Testis (tissue), 3 donors: ENCODE results near the gene PODXL2. TPM values are rescaled to one million over a fixed set of nuclear protein-coding genes. Genes with fewer than 3 reads are reported as not detected.

Source experiments
- DNase-seq: peaks from one replicate; pipeline ENCODE4 v3.0.0-alpha.2; 2019
- H3K27ac ChIP-seq, 2 donors: fragments of 200-600 bp; sonication (generic); one replicate each; pipeline ENCODE4 v1.5.1; 2019
- H3K27me3 ChIP-seq: fragments of 200-600 bp; sonication (generic); one replicate; pipeline ENCODE4 v1.5.1; 2019
- H3K36me3 ChIP-seq: fragments of 200-600 bp; sonication (generic); one replicate; pipeline ENCODE4 v1.5.1; 2017; ENCODE audit warnings: low read depth; ENCODE audit errors: missing control alignments
- H3K4me1 ChIP-seq: fragments of 200-600 bp; sonication (generic); one replicate; pipeline ENCODE4 v1.5.1; 2019
- H3K4me3 ChIP-seq, 2 donors: fragments of 200-600 bp; sonication (generic); one replicate each; pipeline ENCODE4 v1.5.1; 2017 to 2019
- H3K9me3 ChIP-seq: fragments of 200-600 bp; sonication (generic); one replicate; pipeline ENCODE4 v1.5.1; 2017
- CTCF ChIP-seq, 3 experiments: fragments of 450-650 bp in 2 of 3; fragments of 200-600 bp in 1 of 3; sonication (generic) in 1 of 3; IDR thresholded peaks; one replicate each; pipeline ENCODE4 v1.5.1; 2016 to 2019; ENCODE audit warnings: antibody characterized with exemption in 3 of 3, mild to moderate bottlenecking in 2 of 3, moderate library complexity in 1 of 3
- POLR2A ChIP-seq: fragments of 450-650 bp; IDR thresholded peaks from one replicate; pipeline ENCODE4 v1.6.1; 2017; ENCODE audit warnings: antibody characterized with exemption, mild to moderate bottlenecking, moderate library complexity
- WGBS, 2 donors: methylation state at CpG; one replicate each; pipeline ENCODE4 v1.1.5; 2018; 5-methylcytosine and 5-hydroxymethylcytosine counted together
- intact Hi-C: fragments of 100-400 bp; cut with DNase I; formaldehyde crosslinking; loops from one replicate; pipeline ENCODE4 v1.15.1; 2023; ENCODE audit warnings: low total_unique reads
- polyA plus RNA-seq: library from polyadenylated mRNA; stranded (reverse); fragments of 350-450 nt; fragmentation: Illumina TruSeq; extraction: RNeasy Lipid Tissue Mini Kit (QIAGEN cat#74804); gene quantifications from one replicate; pipeline ENCODE4 v1.2.3, GENCODE V29; 2014; ENCODE audit warnings: low read depth, low replicate concordance; ENCODE audit not compliant: insufficient read depth
- total RNA-seq, 2 donors: library from RNA; depleted of rRNA; stranded (reverse); fragments of >200 nt; gene quantifications; one replicate each; pipeline ENCODE4 v1.2.3, GENCODE V29; 2016

PODXL2 gene
- total and polyA plus RNA-seq, 3 donors from 2014 or later = 51.3 to 88.8 (median 71.9) TPM

DNA sequence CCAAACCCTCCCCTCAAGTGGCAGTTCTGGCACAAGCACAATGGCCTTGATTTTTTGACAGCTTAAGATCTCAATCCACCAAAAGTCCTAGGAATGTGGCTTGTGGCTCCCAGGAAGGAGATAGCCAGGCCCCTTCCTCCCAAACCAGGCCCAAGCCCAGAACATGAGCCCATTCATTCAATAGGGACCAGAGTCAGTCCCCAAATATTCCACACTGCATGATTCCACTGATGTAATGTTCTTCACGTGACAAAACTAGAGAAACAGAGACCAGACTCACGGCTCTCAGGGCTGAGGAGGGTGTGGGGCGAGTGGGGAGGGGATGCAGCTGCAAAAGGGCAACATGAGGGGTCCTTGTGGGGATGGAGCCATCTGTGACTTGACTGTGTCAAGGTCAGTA lies 69.3 kb downstream of the PODXL2 start:
- Histone ChIP-seq H3K27me3 (no peaks in the 10 kb centered on the region), H3K36me3 (no peaks in the 10 kb centered on the region), H3K4me3 (no peak overlapping the region), H3K9me3 (no peaks in the 10 kb centered on the region), H3K4me1 (peaks cover 42% of the 10 kb centered on the region), H3K27ac (peak overlapping the region; percentile 56 to 83)
- no peak for TF ChIP-seq POLR2A
- no peak for TF ChIP-seq CTCF (IDR thresholded peaks at IDR 0.05)
- DNase-seq = no peak
- intact Hi-C loops = no loop called here
- 58 to 70% methylated on average over 3 of the region's 3 CpGs for WGBS, 2 donors

DNA sequence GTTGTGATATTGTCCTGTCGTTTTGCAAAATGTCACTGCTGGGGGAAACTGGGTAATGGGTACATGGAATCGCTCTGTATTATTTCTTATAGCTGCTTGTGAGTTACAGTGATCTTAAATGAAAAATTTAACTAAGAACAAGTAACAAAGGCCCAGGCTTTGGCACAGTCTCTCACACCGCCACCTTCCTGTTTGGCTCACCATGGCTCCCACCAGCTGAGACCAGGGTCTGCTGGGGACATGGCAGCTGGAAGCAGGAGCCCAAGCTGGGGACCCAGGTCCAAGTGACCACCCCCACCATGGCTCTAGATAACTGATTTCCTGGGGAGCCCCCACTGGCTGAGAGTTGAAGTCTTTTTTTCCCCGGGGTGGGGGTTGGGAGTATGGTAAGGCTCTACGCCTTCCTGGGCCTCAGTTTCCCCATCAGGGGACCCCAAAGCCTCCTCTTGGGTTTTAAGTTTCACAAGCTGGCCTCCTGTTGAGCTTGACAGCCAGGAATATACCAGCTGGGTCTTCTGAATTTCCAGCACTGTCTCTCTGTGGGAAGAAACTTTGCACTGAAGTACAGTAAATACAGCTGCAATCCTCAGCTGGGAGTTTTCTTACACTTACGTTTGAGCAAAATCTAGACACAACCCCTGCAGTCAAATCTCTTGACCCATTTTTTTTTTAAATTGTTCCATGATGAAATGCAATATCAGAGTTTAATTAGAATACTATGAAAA lies 69.9 kb downstream of the PODXL2 start:
- Histone ChIP-seq H3K27me3 (no peaks in the 10 kb centered on the region), H3K9me3 (no peaks in the 10 kb centered on the region), H3K27ac (peak overlapping the region; percentile 56 to 83), H3K36me3 (no peaks in the 10 kb centered on the region), H3K4me3 (no peak overlapping the region), H3K4me1 (peaks cover 42% of the 10 kb centered on the region)
- DNase-seq = no peak
- WGBS, 2 donors = 72 to 74% methylated on average over 5 to 6 of the region's 6 CpGs
- TF ChIP-seq POLR2A = no peak
- intact Hi-C loops = no loop called here

DNA sequence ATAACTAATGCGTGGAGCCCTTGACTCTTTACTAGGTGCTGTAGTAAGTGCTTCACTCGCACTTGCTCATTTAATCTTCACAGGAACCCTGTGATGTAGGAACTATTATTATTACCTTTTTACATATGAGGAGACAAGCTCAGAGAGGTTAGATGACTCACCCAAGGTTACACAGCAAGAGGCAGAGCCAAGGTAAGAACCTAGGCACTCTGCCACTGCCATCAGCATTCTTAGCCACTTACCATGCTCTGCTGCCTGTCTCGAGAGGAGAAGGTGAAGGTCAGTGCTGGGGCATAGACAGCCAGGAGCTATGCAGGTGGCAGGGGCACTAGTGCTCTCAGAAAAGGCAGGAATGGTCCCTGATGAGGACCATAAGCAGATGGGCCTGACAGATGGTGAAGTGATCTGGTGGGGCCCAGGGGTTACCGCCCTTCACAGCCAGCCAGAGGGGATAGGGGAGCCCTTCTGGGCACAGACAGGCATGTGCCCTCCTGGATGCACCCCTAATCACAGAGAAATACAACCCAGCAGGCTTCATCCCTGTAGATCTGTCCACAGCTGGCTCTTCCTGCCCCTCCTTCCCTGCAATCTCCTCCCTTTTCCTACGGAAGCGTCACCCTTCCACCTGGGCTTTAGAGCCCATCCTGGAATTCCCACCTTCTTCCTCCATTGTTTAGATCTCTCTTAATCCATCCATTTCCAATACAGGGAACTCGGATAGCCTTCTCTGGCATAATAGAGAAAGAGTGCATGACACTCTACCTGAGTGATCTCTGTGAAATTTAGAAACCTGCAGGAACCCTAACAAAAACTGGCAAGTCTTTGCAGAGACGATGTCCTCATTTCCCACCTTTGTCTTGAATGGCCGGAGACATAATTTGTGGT lies 70.7 kb downstream of the PODXL2 start:
- H3K27me3 ChIP-seq = no peaks in the 10 kb centered on the region
- H3K9me3 ChIP-seq = no peaks in the 10 kb centered on the region
- intact Hi-C loops = no loop called here
- H3K4me1 ChIP-seq = peaks cover 42% of the 10 kb centered on the region
- no peaks in the 10 kb centered on the region for H3K36me3 ChIP-seq
- no peak for TF ChIP-seq POLR2A
- TF ChIP-seq CTCF (IDR thresholded peaks at IDR 0.05) = no peak
- H3K27ac ChIP-seq = no peak overlapping the region
- 76 to 84% methylated on average over 9 of the region's 9 CpGs for WGBS, 2 donors
- H3K4me3 ChIP-seq = no peak overlapping the region
- DNase-seq = no peak

- Histone ChIP-seq H3K4me3 (no peak overlapping the region), H3K9me3 (no peaks in the 10 kb centered on the region), H3K36me3 (no peaks in the 10 kb centered on the region), H3K4me1 (peaks cover 42% of the 10 kb centered on the region), H3K27ac (no peak overlapping the region), H3K27me3 (no peaks in the 10 kb centered on the region)
- no peak for DNase-seq
- TF ChIP-seq CTCF (IDR thresholded peaks at IDR 0.05) (no peak), POLR2A (no peak)
- intact Hi-C loops = no loop called here
- WGBS, 2 donors = 76 to 83% methylated on average over 3 to 5 of the region's 5 CpGs
Observed at GRCh38 chr3:127700406-127700805, 71.4 kb downstream of the PODXL2 start.

DNA sequence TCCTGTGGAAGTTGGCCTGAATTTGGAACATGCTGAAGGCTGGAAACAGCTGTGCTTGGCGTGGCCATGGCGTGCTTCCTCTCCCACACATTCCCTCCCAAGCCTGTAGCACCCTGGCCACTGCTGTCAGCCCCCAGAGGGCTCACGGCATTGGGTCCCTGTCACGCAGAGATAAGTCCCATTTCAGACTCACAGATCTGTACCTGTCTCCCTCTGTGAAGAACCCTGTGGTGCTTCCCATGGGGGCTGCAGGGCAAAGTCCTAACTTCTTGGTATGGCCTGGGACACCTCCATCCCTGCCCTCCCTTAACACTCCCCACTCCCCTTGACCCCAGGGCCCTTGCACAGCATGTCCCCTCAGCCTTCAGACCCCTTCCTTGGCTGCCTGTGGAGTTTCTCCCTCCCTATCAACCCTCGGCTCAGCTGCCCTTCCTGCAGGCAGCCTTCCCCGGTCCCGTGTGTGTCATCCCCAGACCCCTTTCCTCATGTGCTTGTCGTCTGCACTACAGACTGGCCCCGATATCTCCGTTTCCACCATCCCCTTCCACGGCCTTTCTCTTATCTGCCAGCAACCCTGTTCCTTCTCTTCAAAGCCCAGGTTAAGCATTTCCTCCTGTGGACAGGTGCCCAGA lies 72.4 kb downstream of the PODXL2 start:
- WGBS, 2 donors = 62 to 66% methylated on average over 11 of the region's 11 CpGs
- H3K4me3 ChIP-seq = no peak overlapping the region
- TF ChIP-seq CTCF (IDR thresholded peaks at IDR 0.05) = no peak
- TF ChIP-seq POLR2A = no peak
- no peaks in the 10 kb centered on the region for H3K36me3 ChIP-seq
- intact Hi-C loops = no loop called here
- peak overlapping the region in 1 of 2 donors; percentile 5 for H3K27ac ChIP-seq
- H3K4me1 ChIP-seq = peaks cover 40% of the 10 kb centered on the region
- H3K9me3 ChIP-seq = no peaks in the 10 kb centered on the region
- no peak for DNase-seq
- H3K27me3 ChIP-seq = no peaks in the 10 kb centered on the region
